A549 (cell line): Measurements from ENCODE around the gene KIF5A.
A peak's percentile ranks its signal among the peaks of the same experiment; 100 is the strongest.

Experiments used
- CTCF ChIP-seq: fragments of >200 bp; sonication (Bioruptor Twin); formaldehyde crosslinking; IDR thresholded peaks from 3 replicates; pipeline ENCODE4 v1.5.1; 2016
- EP300 ChIP-seq, 2 experiments: fragments of >200 bp; sonication (Bioruptor Twin); formaldehyde crosslinking; IDR thresholded peaks; 2 replicates in 1 of 2; 3 replicates in 1 of 2; pipeline ENCODE4 v1.6.1; 2016 to 2017
- HMGXB4 ChIP-seq: fragments of 250-450 bp; sonication (Bioruptor Pico); IDR thresholded peaks from 2 replicates; pipeline ENCODE4 v1.5.0; 2021; ENCODE audit warnings: mild to moderate bottlenecking, moderate library complexity, borderline replicate concordance
- JUN ChIP-seq, 2 experiments: fragments of >200 bp; sonication (Bioruptor Twin); formaldehyde crosslinking; IDR thresholded peaks; 2 replicates in 1 of 2; 3 replicates in 1 of 2; pipeline ENCODE4 v1.6.1; 2016 to 2017
- JUNB ChIP-seq: fragments of >200 bp; sonication (Bioruptor Twin); formaldehyde crosslinking; IDR thresholded peaks from 2 replicates; pipeline ENCODE4 v1.6.1; 2016
- NFE2L2 ChIP-seq: fragments of 150-350 bp; conservative IDR thresholded peaks from 2 replicates; pipeline ENCODE4 v1.6.1; 2014; ENCODE audit warnings: low read length
- POLR2A ChIP-seq: IDR thresholded peaks from 2 replicates; pipeline ENCODE4 v1.6.1; 2012; ENCODE audit warnings: mild to moderate bottlenecking, low read length
- RCOR1 ChIP-seq: fragments of 150-350 bp; IDR thresholded peaks from 2 replicates; pipeline ENCODE4 v1.6.1; 2014; ENCODE audit warnings: antibody characterized with exemption, low read length, low read depth
- SMC3 ChIP-seq: fragments of >200 bp; sonication (Bioruptor Twin); formaldehyde crosslinking; IDR thresholded peaks from 3 replicates; pipeline ENCODE4 v1.6.1; 2018; ENCODE audit warnings: inconsistent platforms
- TFCP2L1 ChIP-seq: fragments of 250-450 bp; sonication (Bioruptor Pico); IDR thresholded peaks from 2 replicates; pipeline ENCODE4 v1.5.0; 2021; ENCODE audit warnings: mild to moderate bottlenecking
- TF ChIP-seq, protein P1 (sequence below): fragments of 450-650 bp; IDR thresholded peaks from 2 replicates; pipeline ENCODE4 v1.6.1; 2014; ENCODE audit warnings: antibody characterized with exemption
- TF ChIP-seq, protein P2 (sequence below): IDR thresholded peaks from 2 replicates; pipeline ENCODE4 v1.6.1; 2012

DNA sequence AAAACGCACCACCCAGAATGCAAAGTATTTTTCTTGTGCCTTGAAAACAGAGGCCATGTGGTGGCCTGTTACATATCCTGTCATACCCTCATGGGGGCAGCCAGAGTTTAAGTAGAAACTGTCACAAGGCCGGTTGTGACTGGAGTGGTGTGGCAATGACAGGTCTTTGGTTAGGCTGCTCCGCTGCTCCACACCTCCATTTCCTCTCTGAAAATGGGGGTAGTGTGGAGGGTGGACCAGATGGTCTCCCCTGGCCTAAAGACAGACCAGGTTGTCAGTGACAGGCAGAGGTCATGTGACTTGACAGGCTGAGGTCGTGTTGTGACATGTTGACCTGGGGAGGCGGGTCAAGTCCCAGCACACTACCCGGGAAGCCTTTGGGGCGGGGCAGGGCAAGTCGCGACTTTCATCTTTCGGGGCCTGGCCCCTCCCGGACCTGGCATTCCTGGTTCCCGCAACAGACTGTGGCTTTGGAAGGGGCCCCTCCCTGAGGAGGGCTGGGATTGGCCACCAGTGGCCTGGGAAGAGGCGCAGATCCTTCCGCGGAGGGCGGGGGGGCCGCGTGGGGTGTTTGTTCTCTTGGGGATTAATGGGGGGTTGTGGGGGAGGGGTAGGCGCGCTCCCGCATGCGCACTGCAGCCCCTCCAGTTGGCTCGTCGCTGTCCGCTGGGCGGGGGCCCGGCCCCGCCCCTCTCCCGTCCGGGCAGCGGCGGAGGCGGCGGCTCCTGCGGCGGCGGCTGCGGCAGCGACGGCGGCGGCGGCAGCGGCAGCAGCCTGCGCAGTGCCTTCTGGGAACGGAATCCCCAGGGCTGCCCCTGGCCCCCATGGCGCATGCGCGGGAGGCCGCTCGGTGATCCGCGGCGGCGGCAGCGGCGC is 27.6 kb upstream of the KIF5A start, which contains the start of gene MBD6:
- TF ChIP-seq TFCP2L1 (CRISPR knock-in tag) (no peak), JUN (IDR thresholded peaks at IDR 0.05) (peak; percentile 8 to 90; a peak in 3 of 5 replicates), CTCF (0 out of 3 replicates have a peak, but pooled peaks have one; percentile 6), POLR2A (no peak), SMC3 (no peak), EP300 (IDR thresholded peaks at IDR 0.05) (peak in 1 of 2 experiments; percentile 25; a peak in 1 of 5 replicates), NFE2L2 (no peak), RCOR1 (no peak), JUNB (no peak), HMGXB4 (CRISPR knock-in tag) (no peak)
- TF ChIP-seq, protein P1, sequence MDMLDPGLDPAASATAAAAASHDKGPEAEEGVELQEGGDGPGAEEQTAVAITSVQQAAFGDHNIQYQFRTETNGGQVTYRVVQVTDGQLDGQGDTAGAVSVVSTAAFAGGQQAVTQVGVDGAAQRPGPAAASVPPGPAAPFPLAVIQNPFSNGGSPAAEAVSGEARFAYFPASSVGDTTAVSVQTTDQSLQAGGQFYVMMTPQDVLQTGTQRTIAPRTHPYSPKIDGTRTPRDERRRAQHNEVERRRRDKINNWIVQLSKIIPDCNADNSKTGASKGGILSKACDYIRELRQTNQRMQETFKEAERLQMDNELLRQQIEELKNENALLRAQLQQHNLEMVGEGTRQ, result peak; percentile 85
- TF ChIP-seq, protein P2, sequence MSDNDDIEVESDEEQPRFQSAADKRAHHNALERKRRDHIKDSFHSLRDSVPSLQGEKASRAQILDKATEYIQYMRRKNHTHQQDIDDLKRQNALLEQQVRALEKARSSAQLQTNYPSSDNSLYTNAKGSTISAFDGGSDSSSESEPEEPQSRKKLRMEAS, result peak; percentile 73
